ENCODE measurements around the gene UROS.

DNA sequence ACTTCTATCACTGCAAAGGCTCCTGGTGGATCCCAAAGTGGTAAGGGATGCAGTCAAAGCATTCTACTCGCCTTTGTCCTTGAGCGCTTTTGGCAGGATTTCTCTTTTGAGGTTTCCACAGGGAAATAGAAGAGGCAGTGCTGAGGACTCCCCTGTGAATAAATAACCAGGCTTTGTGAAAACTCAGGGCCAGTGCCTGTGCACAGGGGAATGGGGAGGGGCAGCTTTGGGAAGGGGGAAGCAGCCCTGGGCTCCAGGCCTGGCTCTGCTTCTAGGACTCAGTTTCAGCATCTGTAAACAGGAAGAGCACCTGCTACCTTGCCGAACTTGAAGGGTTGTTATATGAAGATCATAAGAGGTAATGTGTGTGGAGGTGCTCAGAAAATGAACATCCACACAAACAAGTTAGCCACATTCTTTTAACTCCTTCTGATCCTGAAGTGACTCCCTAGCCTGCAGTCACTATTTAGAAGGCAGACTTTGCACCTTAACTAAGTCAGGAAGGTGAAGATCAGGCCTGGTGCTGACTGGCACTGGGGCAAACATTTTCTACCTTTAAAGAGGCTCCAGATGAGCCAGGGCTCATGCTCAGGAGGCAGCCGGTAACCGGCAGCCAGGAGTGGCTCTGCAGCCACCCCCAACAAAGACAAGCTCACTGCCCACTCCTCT, 24.9 kb downstream of the UROS start:
- TF ChIP-seq, protein P1, sequence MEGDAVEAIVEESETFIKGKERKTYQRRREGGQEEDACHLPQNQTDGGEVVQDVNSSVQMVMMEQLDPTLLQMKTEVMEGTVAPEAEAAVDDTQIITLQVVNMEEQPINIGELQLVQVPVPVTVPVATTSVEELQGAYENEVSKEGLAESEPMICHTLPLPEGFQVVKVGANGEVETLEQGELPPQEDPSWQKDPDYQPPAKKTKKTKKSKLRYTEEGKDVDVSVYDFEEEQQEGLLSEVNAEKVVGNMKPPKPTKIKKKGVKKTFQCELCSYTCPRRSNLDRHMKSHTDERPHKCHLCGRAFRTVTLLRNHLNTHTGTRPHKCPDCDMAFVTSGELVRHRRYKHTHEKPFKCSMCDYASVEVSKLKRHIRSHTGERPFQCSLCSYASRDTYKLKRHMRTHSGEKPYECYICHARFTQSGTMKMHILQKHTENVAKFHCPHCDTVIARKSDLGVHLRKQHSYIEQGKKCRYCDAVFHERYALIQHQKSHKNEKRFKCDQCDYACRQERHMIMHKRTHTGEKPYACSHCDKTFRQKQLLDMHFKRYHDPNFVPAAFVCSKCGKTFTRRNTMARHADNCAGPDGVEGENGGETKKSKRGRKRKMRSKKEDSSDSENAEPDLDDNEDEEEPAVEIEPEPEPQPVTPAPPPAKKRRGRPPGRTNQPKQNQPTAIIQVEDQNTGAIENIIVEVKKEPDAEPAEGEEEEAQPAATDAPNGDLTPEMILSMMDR (IDR thresholded peaks at IDR 0.05; ENCODE audit: extremely low read depth in 1 of 2, insufficient read depth in 1 of 2, low read depth in 1 of 2, low read length in 2 of 2): no peak
- TF ChIP-seq POLR2A (IDR thresholded peaks at IDR 0.05; ENCODE audit: low read depth, low read length): no peak
- no peak for TF ChIP-seq MAX (IDR thresholded peaks at IDR 0.05; ENCODE audit: insufficient read depth, insufficient read length)
- no peak for TF ChIP-seq MYC (IDR thresholded peaks at IDR 0.05; ENCODE audit: low read depth, low read length)
- TF ChIP-seq GATA2 (IDR thresholded peaks at IDR 0.05; ENCODE audit: insufficient read depth, insufficient read length, low read depth, low read length): no peak

Measured in endothelial cell of umbilical vein (primary cell).